ENCODE data around the gene EXOC4.

Gene EXOC4

GRCh38 chr7:133860628-133861335, 607.9 kb downstream of the EXOC4 start:
- ChIA-PET CTCF (no interaction called here), POLR2A (ENCODE audit: low non-redundant PET) (no interaction called here)
- no peak for TF ChIP-seq CTCF (conservative IDR thresholded peaks at IDR 0.05; ENCODE audit: low read depth)
- H3K27ac ChIP-seq: no peak overlapping the region
- no peak for DNase-seq (ENCODE audit: low spot score)

- DNase-seq (ENCODE audit: low spot score): no peak
- CTCF ChIA-PET: interaction anchor here (0.6 kb wide), 1 partner anchor 110 kb away, joined by 3 read pairs; no protein-coding TSS in a partner anchor
- POLR2A ChIA-PET (ENCODE audit: low non-redundant PET): no interaction called here
- H3K27ac ChIP-seq: no peak overlapping the region
- no peak for TF ChIP-seq CTCF (conservative IDR thresholded peaks at IDR 0.05; ENCODE audit: low read depth)
Observed at GRCh38 chr7:133861876-133862275, 609.0 kb downstream of the EXOC4 start.

- no peak for DNase-seq (ENCODE audit: low spot score)
- POLR2A ChIA-PET (ENCODE audit: low non-redundant PET): no interaction called here
- CTCF ChIA-PET: no interaction called here
Observed at GRCh38 chr7:133863362-133864061, 610.6 kb downstream of the EXOC4 start.

GRCh38 chr7:133869556-133869955, 616.7 kb downstream of the EXOC4 start:
- TF ChIP-seq CTCF (conservative IDR thresholded peaks at IDR 0.05; ENCODE audit: low read depth): no peak
- DNase-seq (ENCODE audit: low spot score): no peak
- H3K27ac ChIP-seq: no peak overlapping the region
- ChIA-PET CTCF (no interaction called here), POLR2A (ENCODE audit: low non-redundant PET) (no interaction called here)

More at GRCh38 chr7:133863362-133864061, 610.6 kb downstream of the EXOC4 start:
- no peak for TF ChIP-seq CTCF (conservative IDR thresholded peaks at IDR 0.05; ENCODE audit: low read depth)
- no peak overlapping the region for H3K27ac ChIP-seq

- ChIA-PET POLR2A (ENCODE audit: low non-redundant PET) (no interaction called here), CTCF (no interaction called here)
- TF ChIP-seq CTCF (conservative IDR thresholded peaks at IDR 0.05; ENCODE audit: low read depth): no peak
- no peak for DNase-seq (ENCODE audit: low spot score)
- no peak overlapping the region for H3K27ac ChIP-seq
Observed at GRCh38 chr7:133871757-133872156, 618.9 kb downstream of the EXOC4 start.

- ChIA-PET CTCF (interaction anchor here (0.7 kb wide), 1 partner anchor 29 kb away, joined by 3 read pairs; no protein-coding TSS in a partner anchor), POLR2A (ENCODE audit: low non-redundant PET) (no interaction called here)
- TF ChIP-seq CTCF (conservative IDR thresholded peaks at IDR 0.05; ENCODE audit: low read depth): no peak
- DNase-seq (ENCODE audit: low spot score): no peak
- H3K27ac ChIP-seq: no peak overlapping the region
Observed at GRCh38 chr7:133873187-133873586, 620.3 kb downstream of the EXOC4 start.

Measured in RWPE1 (cell line).